ENCODE measurements around the gene LCOR. TPM values are rescaled to one million over a fixed set of nuclear protein-coding genes. Genes with fewer than 3 reads are reported as not detected.

Gene LCOR
- total and polyA plus RNA-seq, 2 of the 13 experiments (the other 11 are each of a cell fraction or from before 2014, with no cell fraction given), result 12.4 to 23.7 TPM

DNA sequence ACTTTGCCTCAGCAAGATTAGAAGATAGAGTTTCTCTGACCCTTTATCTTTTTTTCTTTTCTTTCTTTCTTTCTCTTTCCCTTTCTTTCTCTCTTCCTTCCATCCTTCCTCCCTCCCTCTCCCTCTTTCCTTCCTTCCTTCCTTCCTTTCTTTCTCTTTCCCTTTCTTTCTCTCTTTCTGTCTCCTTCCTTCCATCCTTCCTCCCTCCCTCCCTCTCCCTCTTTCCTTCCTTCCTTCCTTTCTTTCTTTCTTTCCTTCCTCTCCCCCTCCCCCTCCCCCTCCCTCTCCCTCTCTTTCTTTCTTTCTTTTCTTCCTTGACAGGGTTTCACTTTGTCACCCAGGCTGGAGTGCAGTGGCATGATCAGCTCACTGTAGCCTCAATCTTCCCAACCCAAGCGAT, 40.2 kb upstream of the LCOR start:
- peaks cover 23% of the 10 kb centered on the region for H3K4me1 ChIP-seq (ENCODE audit: insufficient read depth, low read length)
- CTCF ChIA-PET (ENCODE audit: low intra/inter-chr PET ratio, low total read pairs), result no interaction called here
- TF ChIP-seq ZNF276 (CRISPR knock-in tag; IDR thresholded peaks at IDR 0.05; ENCODE audit: low read depth), result no peak
- TF ChIP-seq AKAP8 (CRISPR knock-in tag; IDR thresholded peaks at IDR 0.05), result no peak
- no peak for TF ChIP-seq JARID2 (CRISPR knock-in tag; IDR thresholded peaks at IDR 0.05; ENCODE audit: insufficient replicate concordance)
- TF ChIP-seq MTERF4 (CRISPR knock-in tag; IDR thresholded peaks at IDR 0.05), result no peak
- no peak for TF ChIP-seq ZNF749 (CRISPR knock-in tag; IDR thresholded peaks at IDR 0.05; ENCODE audit: borderline replicate concordance)
- no peak for TF ChIP-seq ZNF678 (CRISPR knock-in tag; IDR thresholded peaks at IDR 0.05)
- no peak for TF ChIP-seq NCOR1 (IDR thresholded peaks at IDR 0.05; ENCODE audit: borderline replicate concordance, low read length)
- no peak for TF ChIP-seq PLSCR1 (CRISPR knock-in tag; IDR thresholded peaks at IDR 0.05; ENCODE audit: borderline replicate concordance)
- no peak for TF ChIP-seq CREB1 (IDR thresholded peaks at IDR 0.05)
- no peak for TF ChIP-seq CREB1 (CRISPR knock-in tag; IDR thresholded peaks at IDR 0.05)
- TF ChIP-seq SMAD9 (CRISPR knock-in tag; IDR thresholded peaks at IDR 0.05), result no peak
- TF ChIP-seq KLF9 (CRISPR knock-in tag; IDR thresholded peaks at IDR 0.05; ENCODE audit: low read depth), result no peak
- TF ChIP-seq ZNF34 (CRISPR knock-in tag; IDR thresholded peaks at IDR 0.05; ENCODE audit: borderline replicate concordance), result no peak
- TF ChIP-seq ZNF781 (CRISPR knock-in tag; IDR thresholded peaks at IDR 0.05; ENCODE audit: borderline replicate concordance, not compliant biosample characterization), result no peak
- TF ChIP-seq NAIF1 (CRISPR knock-in tag; IDR thresholded peaks at IDR 0.05; ENCODE audit: borderline replicate concordance), result no peak
- TF ChIP-seq ADNP (CRISPR knock-in tag; IDR thresholded peaks at IDR 0.05), result no peak
- H3K27me3 ChIP-seq (ENCODE audit: control insufficient read depth in 1 of 2, insufficient read depth in 2 of 2, low read length in 2 of 2), result no peaks in the 10 kb centered on the region; a peak in 1 of 5 replicates
- H3K36me3 ChIP-seq (replicated peaks in 1 of 2; ENCODE audit: control insufficient read depth in 1 of 2, insufficient read depth in 2 of 2, low read length in 2 of 2), result no peaks in the 10 kb centered on the region
- no peaks in the 10 kb centered on the region for H3K9me3 ChIP-seq (ENCODE audit: low read length)
- no TSS peak for BruUV-seq (replicated peaks)
- no peaks in the 10 kb centered on the region for H3K79me2 ChIP-seq (ENCODE audit: insufficient read depth, low read length)
- no peak overlapping the region for H3K4me2 ChIP-seq (ENCODE audit: low read depth, low read length)
- H4K20me1 ChIP-seq (ENCODE audit: insufficient read depth, low read length), result no peaks in the 10 kb centered on the region
- intact Hi-C loops (cut with micrococcal nuclease; ENCODE audit: unreplicated experiment), result no loop called here
- 80% methylated on average over 1 of the region's 1 CpG for WGBS (ENCODE audit: low lambda C conversion rate)
- POLR2A ChIA-PET, result no interaction called here
- ATAC-seq (no peak), DNase-seq (ENCODE audit: low spot score) (no peak), FAIRE-seq (no peak)
- no peak overlapping the region for H3K4me3 ChIP-seq (replicated peaks in 1 of 3; ENCODE audit: insufficient read depth in 1 of 3, low read depth in 2 of 3, low read length in 3 of 3)
- in situ Hi-C loops (cut with HindIII; ENCODE audit: extremely low pct_ligation_motif_present, low pct_unique_long_range_greater_than_20kb), result no loop called here
- H3K27ac ChIP-seq (ENCODE audit: extremely low read length, insufficient read depth, low read length), result no peak overlapping the region
- H3K9ac ChIP-seq (ENCODE audit: insufficient read depth, low read depth, low read length), result no peak overlapping the region
- H2AFZ ChIP-seq (ENCODE audit: low read length), result no peak overlapping the region
